A549 (cell line): ENCODE results near the gene GABRA5. TPM values are rescaled to one million over a fixed set of nuclear protein-coding genes. Genes with fewer than 3 reads are reported as not detected.

Source experiments
- ATAC-seq, 2 experiments: fragments of 200-7000 bp in 1 of 2; fragments of >200 bp in 1 of 2; cut with Nextera tagmentation in 1 of 2; cut with Tn5 transposase in 1 of 2; 3 replicates each; pipeline versions ENCODE4 v1.8.0 to v1.9.1; 2018 to 2020; ENCODE audit warnings: mild to moderate bottlenecking in 1 of 2, moderate library complexity in 1 of 2
- CTCF ChIA-PET: fragments of 300-600 bp; sonication (Branson Sonifier 250); formaldehyde crosslinking; extraction: SDS; loops from one replicate; lab custom pipeline; 2021; ENCODE audit warnings: antibody characterized with exemption, inconsistent platforms; lab: Yijun Ruan, JAX
- POLR2A ChIA-PET: fragments of 350-600 bp; formaldehyde crosslinking; extraction: SDS; loops from one replicate; lab custom pipeline; 2021; ENCODE audit warnings: antibody characterized with exemption, inconsistent platforms; lab: Yijun Ruan, JAX
- DNase-seq, 2 experiments: peaks; one replicate each; pipeline versions ENCODE4 v3.0.0 to v3.0.0-alpha.2; 2011 to 2016; ENCODE audit warnings: low read depth in 1 of 2, low spot score in 1 of 2
- FAIRE-seq: peaks from 2 replicates; lab custom pipeline; 2011; peaks lifted over from hg19 to GRCh38; lab: Jason Lieb, UNC
- H3K27ac ChIP-seq, 2 experiments: fragments of >200 bp; sonication (Bioruptor Twin); formaldehyde crosslinking; 3 replicates each; pipeline ENCODE4 v1.5.1; 2016 to 2017
- H3K4me1 ChIP-seq: fragments of >200 bp; sonication (Bioruptor Twin); formaldehyde crosslinking; 3 replicates; pipeline ENCODE4 v1.6.1; 2016
- H3K4me2 ChIP-seq: fragments of >200 bp; sonication (Bioruptor Twin); formaldehyde crosslinking; 3 replicates; pipeline ENCODE4 v1.6.1; 2016
- H3K4me3 ChIP-seq: fragments of >200 bp; sonication (Bioruptor Twin); formaldehyde crosslinking; 3 replicates; pipeline ENCODE4 v1.5.1; 2016
- H3K9me3 ChIP-seq: fragments of >200 bp; sonication (Bioruptor Twin); formaldehyde crosslinking; 3 replicates; pipeline ENCODE4 v1.6.1; 2016
- ATOH8 ChIP-seq: fragments of 250-450 bp; sonication (Bioruptor Pico); IDR thresholded peaks from 2 replicates; pipeline ENCODE4 v1.5.0; 2020; ENCODE audit warnings: low read depth, mild to moderate bottlenecking, moderate library complexity
- CEBPB ChIP-seq, 2 experiments: fragments of >200 bp in 1 of 2; sonication (Bioruptor Twin) in 1 of 2; formaldehyde crosslinking in 1 of 2; IDR thresholded peaks; 2 replicates each; pipeline ENCODE4 v1.6.1; 2012 to 2016
- CHD2 ChIP-seq: fragments of 150-350 bp; IDR thresholded peaks from 2 replicates; pipeline ENCODE4 v1.6.1; 2014; ENCODE audit warnings: low read length; ENCODE audit not compliant: partially characterized antibody
- CHD4 ChIP-seq: fragments of 200-600 bp; sonication (generic); IDR thresholded peaks from 2 replicates; pipeline ENCODE4 v1.6.1; 2016; ENCODE audit warnings: antibody characterized with exemption, mild to moderate bottlenecking, borderline replicate concordance
- CTCF ChIP-seq: fragments of >200 bp; sonication (Bioruptor Twin); formaldehyde crosslinking; IDR thresholded peaks from 3 replicates; pipeline ENCODE4 v1.5.1; 2016
- E2F6 ChIP-seq: IDR thresholded peaks from 2 replicates; pipeline ENCODE4 v1.6.1; 2012; ENCODE audit warnings: low read depth, borderline replicate concordance
- EHMT2 ChIP-seq: fragments of 200-600 bp; sonication (generic); IDR thresholded peaks from 2 replicates; pipeline ENCODE4 v1.6.1; 2016; ENCODE audit warnings: antibody characterized with exemption, low read depth, mild to moderate bottlenecking, moderate library complexity
- EP300 ChIP-seq, 2 experiments: fragments of >200 bp; sonication (Bioruptor Twin); formaldehyde crosslinking; IDR thresholded peaks; 2 replicates in 1 of 2; 3 replicates in 1 of 2; pipeline ENCODE4 v1.6.1; 2016 to 2017
- ESRRA ChIP-seq: fragments of 150-350 bp; IDR thresholded peaks from 2 replicates; pipeline ENCODE4 v1.6.1; 2014; ENCODE audit warnings: mild to moderate bottlenecking, low read length, borderline replicate concordance
- FOXS1 ChIP-seq: fragments of 250-450 bp; sonication (Bioruptor Pico); IDR thresholded peaks from 2 replicates; pipeline ENCODE4 v1.5.0; 2020; ENCODE audit warnings: mild to moderate bottlenecking, moderate library complexity
- HES2 ChIP-seq: fragments of >200 bp; sonication (Bioruptor Twin); formaldehyde crosslinking; IDR thresholded peaks from 2 replicates; pipeline ENCODE4 v1.6.1; 2016
- HMGXB4 ChIP-seq: fragments of 250-450 bp; sonication (Bioruptor Pico); IDR thresholded peaks from 2 replicates; pipeline ENCODE4 v1.5.0; 2021; ENCODE audit warnings: mild to moderate bottlenecking, moderate library complexity, borderline replicate concordance
- HOXB13 ChIP-seq: fragments of 250-450 bp; sonication (Bioruptor Pico); IDR thresholded peaks from 2 replicates; pipeline ENCODE4 v1.5.0; 2020; ENCODE audit warnings: low read depth, mild to moderate bottlenecking, moderate library complexity
- HOXB5 ChIP-seq: fragments of 250-450 bp; sonication (Bioruptor Pico); IDR thresholded peaks from 2 replicates; pipeline ENCODE4 v1.5.0; 2020; ENCODE audit warnings: mild to moderate bottlenecking, moderate library complexity
- JUN ChIP-seq, 2 experiments: fragments of >200 bp; sonication (Bioruptor Twin); formaldehyde crosslinking; IDR thresholded peaks; 2 replicates in 1 of 2; 3 replicates in 1 of 2; pipeline ENCODE4 v1.6.1; 2016 to 2017
- JUNB ChIP-seq: fragments of >200 bp; sonication (Bioruptor Twin); formaldehyde crosslinking; IDR thresholded peaks from 2 replicates; pipeline ENCODE4 v1.6.1; 2016
- KDM1A ChIP-seq: fragments of 200-600 bp; sonication (generic); IDR thresholded peaks from 2 replicates; pipeline ENCODE4 v1.6.1; 2016; ENCODE audit warnings: low read depth, mild to moderate bottlenecking
- MAFK ChIP-seq: fragments of 450-650 bp; IDR thresholded peaks from 2 replicates; pipeline ENCODE4 v1.6.1; 2014; ENCODE audit not compliant: partially characterized antibody
- MYC ChIP-seq: IDR thresholded peaks from 2 replicates; pipeline ENCODE4 v1.6.1; 2012; ENCODE audit warnings: mild to moderate bottlenecking, inconsistent platforms, low read length, improper control_type of control experiment, borderline replicate concordance
- PBX3 ChIP-seq: IDR thresholded peaks from 2 replicates; pipeline ENCODE4 v1.6.1; 2012
- POLR2A ChIP-seq: IDR thresholded peaks from 2 replicates; pipeline ENCODE4 v1.6.1; 2012; ENCODE audit warnings: mild to moderate bottlenecking, low read length
- RAD21 ChIP-seq, 2 experiments: fragments of >200 bp in 1 of 2; sonication (Bioruptor Twin) in 1 of 2; formaldehyde crosslinking in 1 of 2; IDR thresholded peaks in 1 of 2; conservative IDR thresholded peaks in 1 of 2; 2 replicates in 1 of 2; 3 replicates in 1 of 2; pipeline ENCODE4 v1.6.1; 2012 to 2018; ENCODE audit warnings: inconsistent platforms in 1 of 2
- RARB ChIP-seq: fragments of 250-450 bp; sonication (Bioruptor Pico); IDR thresholded peaks from 2 replicates; pipeline ENCODE4 v1.8.0; 2021; ENCODE audit warnings: mild to moderate bottlenecking, moderate library complexity
- RFX5 ChIP-seq: fragments of 450-650 bp; IDR thresholded peaks from 2 replicates; pipeline ENCODE4 v1.7.1; 2014; ENCODE audit warnings: antibody characterized with exemption, mild to moderate bottlenecking, moderate library complexity
- SMC3 ChIP-seq: fragments of >200 bp; sonication (Bioruptor Twin); formaldehyde crosslinking; IDR thresholded peaks from 3 replicates; pipeline ENCODE4 v1.6.1; 2018; ENCODE audit warnings: inconsistent platforms
- TP53 ChIP-seq: fragments of 250-450 bp; sonication (Bioruptor Pico); IDR thresholded peaks from 2 replicates; pipeline ENCODE4 v1.5.0; 2021; ENCODE audit warnings: mild to moderate bottlenecking, moderate library complexity
- USF2 ChIP-seq: fragments of 450-650 bp; IDR thresholded peaks from 2 replicates; pipeline ENCODE4 v1.6.1; 2014; ENCODE audit warnings: antibody characterized with exemption
- ZFP36 ChIP-seq: fragments of 450-650 bp; IDR thresholded peaks from 2 replicates; pipeline ENCODE4 v1.6.1; 2014; ENCODE audit warnings: borderline replicate concordance; ENCODE audit not compliant: partially characterized antibody
- ZSCAN20 ChIP-seq: fragments of 250-450 bp; sonication (Bioruptor Pico); IDR thresholded peaks from 2 replicates; pipeline ENCODE4 v1.8.0; 2022; ENCODE audit warnings: mild to moderate bottlenecking, moderate library complexity
- WGBS: methylation state at CpG from one replicate; pipeline ENCODE4 v1.1.6; 2017; ENCODE audit errors: missing lambda C conversion rate; 5-methylcytosine and 5-hydroxymethylcytosine counted together
- polyA minus RNA-seq: library from RNA; depleted of rRNA, polyadenylated mRNA; stranded (reverse); fragments of >200 nt; gene quantifications from 2 replicates; pipeline ENCODE4 v1.2.3, GENCODE V29; 2011; rRNA and poly(A)+ RNA removed
- polyA plus RNA-seq, 4 experiments: library from polyadenylated mRNA; depleted of rRNA in 3 of 4; stranded (reverse); fragments of >200 nt; fragmentation: RNase III in 1 of 4; extraction: RNeasy Plus Mini Kit Qiagen cat#74134 plus additional on column Dnase treatment in 1 of 4; gene quantifications; 2 replicates in 3 of 4; 3 replicates in 1 of 4; pipeline ENCODE4 v1.2.3, GENCODE V29; 2011 to 2017

GABRA5 gene
- polyA plus RNA-seq (2011; rRNA removed) = 74.5 and 91.7 TPM in 2 replicates
- polyA plus RNA-seq (2012; cell fraction: cytosol; rRNA removed) = 113 and 126 TPM in 2 replicates
- 119 and 123 TPM in 2 replicates for polyA plus RNA-seq (2012; cell fraction: nucleus; rRNA removed)
- 79.8 to 89.1 TPM (median 82.0 TPM) in 3 replicates for polyA plus RNA-seq (2017; fragmentation: RNase III; extraction: RNeasy Plus Mini Kit Qiagen cat#74134 plus additional on column Dnase treatment)
- 148 and 160 TPM in 2 replicates for polyA minus RNA-seq

- 48% methylated on average over 31 of the region's 63 CpGs for WGBS
- Histone ChIP-seq H3K4me3 (peak within 1 kb of the TSS; percentile 71), H3K27ac (peak within 1 kb of the TSS; percentile 83 to 89), H3K9me3 (peaks cover 11% of the 10 kb centered on the region; the same call in 1 of the 3 replicates), H3K4me1 (peaks cover 18% of the 10 kb centered on the region), H3K4me2 (peak within 1 kb of the TSS; percentile 81)
- CTCF ChIA-PET = interaction anchor here (1.0 to 1.5 kb wide), 6 partner anchors 12 to 253 kb away, joined by 3 to 4 read pairs (median 4); no protein-coding TSS in a partner anchor
- FAIRE-seq (no peak), ATAC-seq (peak; percentile 92 to 93), DNase-seq (peak; percentile 67 to 86)
- POLR2A ChIA-PET = interaction anchor here (1.0 kb wide), 1 partner anchor 237 kb away, joined by 8 read pairs; no protein-coding TSS in a partner anchor
- TF ChIP-seq KDM1A (no peak), TP53 (CRISPR knock-in tag) (no peak), EHMT2 (no peak), HES2 (no peak), POLR2A (peak; percentile 10), FOXS1 (CRISPR knock-in tag) (no peak), CTCF (peak; percentile 72), E2F6 (0 out of 2 replicates have a peak, but pooled peaks have one; percentile 38), JUN (IDR thresholded peaks at IDR 0.05) (peak in 1 of 2 experiments; percentile 57; a peak in 2 of 5 replicates), MYC (0 out of 2 replicates have a peak, but pooled peaks have one; percentile 63), CEBPB (IDR thresholded peaks at IDR 0.05) (no peak), MAFK (no peak), PBX3 (no peak), ATOH8 (CRISPR knock-in tag) (no peak), HOXB5 (no peak), CHD2 (no peak), RAD21 (conservative IDR thresholded peaks at IDR 0.05 in 1 of 2, IDR thresholded peaks at IDR 0.05 in 1 of 2) (peak; percentile 77 to 84), SMC3 (peak; percentile 70), RARB (CRISPR knock-in tag) (no peak), RFX5 (no peak), ESRRA (no peak), HOXB13 (CRISPR knock-in tag) (no peak), EP300 (IDR thresholded peaks at IDR 0.05) (no peak), ZFP36 (no peak), ZSCAN20 (no peak), CHD4 (no peak), JUNB (no peak), USF2 (no peak), HMGXB4 (CRISPR knock-in tag) (no peak)
Measured at GRCh38 chr15:26866298-26867199, at the start of gene GABRA5. GABRA5 (plus strand) TSS chr15:26867062; CDS start chr15:26869249, 2,187 bp downstream.
